CD4-positive, alpha-beta T cell treated with Interleukin-15 for 4 hours (primary cell): ENCODE measurements around the gene ATP2B2.
"Not testable (repeated sequence)": the region's sequence is repeated elsewhere in the genome, so short reads cannot be mapped to it uniquely, and the experiment has no call there.

Experiments
- DNase-seq: peaks from one replicate; pipeline ENCODE4 v3.0.0-alpha.2; 2020; ENCODE audit warnings: low spot score

The ATP2B2 gene

DNA sequence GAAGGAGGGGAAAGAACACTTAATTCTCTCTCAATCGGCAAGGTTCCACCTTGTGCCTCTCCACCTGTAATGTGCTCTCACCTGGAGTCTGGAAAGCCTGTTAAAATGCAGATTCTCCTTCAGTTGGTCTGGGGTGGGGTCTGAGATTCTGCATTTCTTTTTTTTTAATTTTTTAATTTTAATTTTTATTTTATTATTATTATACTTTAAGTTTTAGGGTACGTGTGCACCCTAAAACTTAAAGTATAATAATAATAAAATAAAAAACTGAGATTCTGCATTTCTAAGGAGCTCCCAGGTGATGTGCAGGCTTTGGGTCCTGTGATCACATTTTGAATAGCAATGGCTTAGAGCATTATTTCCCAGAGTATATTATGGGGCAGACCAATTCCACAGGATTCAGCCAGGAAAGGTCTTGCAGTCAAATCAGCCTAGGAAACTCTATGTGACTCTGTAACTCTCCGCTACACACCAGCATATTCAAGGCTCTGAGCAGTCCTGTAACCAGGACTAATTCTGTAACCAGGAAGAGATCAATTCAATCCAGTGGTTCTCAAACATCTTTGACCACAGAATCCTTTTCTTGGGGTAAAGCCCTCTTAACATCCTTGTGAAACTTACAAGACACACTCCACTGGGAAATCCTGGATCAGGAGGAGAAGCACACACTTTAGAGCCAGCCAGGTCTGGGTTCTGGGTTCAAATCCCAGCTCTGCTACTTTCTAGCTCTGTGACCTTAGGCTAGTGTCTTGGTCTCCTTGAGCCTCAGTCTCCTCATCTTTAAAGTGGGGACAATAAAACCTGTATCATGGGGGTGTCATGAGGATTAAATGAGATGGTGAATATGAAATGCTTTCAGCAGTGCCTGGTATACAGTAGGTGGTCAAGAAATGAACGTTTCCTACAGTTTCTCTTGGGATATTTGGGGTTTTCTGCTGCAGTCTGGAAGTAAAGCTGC, 122.2 kb downstream of the ATP2B2 start:
- no peak for DNase-seq

DNA sequence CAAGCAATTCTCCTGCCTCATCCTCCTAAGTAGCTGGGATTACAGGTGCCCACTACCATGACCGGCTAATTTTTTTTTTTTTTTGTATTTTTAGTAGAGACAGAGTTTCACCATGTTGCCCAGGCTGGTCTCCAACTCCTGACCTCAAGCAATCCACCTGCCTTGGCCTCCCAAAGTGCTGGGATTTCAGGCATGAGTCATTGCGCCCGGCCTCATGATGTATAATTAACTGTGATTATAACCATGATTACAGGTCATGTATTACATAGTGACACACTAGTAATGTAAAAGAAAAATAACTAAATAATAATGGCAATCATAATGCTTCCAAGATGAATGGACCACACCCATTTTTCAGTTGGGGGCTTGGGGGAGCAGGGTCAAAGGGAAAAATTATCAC, 122.9 kb downstream of the ATP2B2 start:
- DNase-seq = not testable (repeated sequence)

DNA sequence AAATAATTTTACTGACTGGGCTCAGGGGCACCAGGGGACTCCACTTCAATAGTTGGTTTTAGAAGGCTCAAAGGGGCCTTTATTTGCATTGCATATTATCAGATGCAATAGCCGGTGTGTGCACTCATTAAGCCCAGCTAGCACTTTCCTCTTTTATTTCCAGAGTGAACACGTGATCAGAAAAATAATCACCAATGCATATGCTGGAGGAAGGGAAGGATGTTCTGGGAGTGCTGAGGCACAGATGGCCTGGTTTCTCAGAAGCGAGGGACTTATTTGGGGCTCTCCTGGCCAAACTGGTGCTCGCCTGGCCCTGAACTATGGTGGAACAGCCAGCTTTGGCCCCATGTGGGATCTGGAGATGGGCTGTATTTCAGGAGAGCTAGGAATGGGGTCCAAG, 124.0 kb downstream of the ATP2B2 start:
- DNase-seq = no peak

DNA sequence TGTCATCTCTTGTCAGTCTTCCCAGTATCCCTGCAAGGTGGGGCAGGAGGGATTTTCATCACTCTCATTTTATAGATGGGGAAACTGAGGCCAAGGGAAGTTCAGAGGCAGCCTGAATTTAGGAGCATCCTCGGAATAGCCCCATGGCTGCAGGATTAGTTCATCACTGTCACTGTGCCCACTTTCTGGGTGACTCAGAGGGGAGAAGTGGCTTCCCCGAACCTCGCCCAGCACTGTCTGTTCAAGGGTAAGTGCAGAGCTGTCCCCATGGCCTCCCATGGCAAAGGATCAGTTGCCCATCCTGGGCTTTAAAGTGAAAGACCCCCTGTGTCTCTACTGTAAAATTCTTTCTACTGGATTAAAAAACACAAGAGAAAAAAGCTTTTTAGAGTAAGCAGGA, 124.5 kb downstream of the ATP2B2 start:
- DNase-seq = no peak

DNA sequence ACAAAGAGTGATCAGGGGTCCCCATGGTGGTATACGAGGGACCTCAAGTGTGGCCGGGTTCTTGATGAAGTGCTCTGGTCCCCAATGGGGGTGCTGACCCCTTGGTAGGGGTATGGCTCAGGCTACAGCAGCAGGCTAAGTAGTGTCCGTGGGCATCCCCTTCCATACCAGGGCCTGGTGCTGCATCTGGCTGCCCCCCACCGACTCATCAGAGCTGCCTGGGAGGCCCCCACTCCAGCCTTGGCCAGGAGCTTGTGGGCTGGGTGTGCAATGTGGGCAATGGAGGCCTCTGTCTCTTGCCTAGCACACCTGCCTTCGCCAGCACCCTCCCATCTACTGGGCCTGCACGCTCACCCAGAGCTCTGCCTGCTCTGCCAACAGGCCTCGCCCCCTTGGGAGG, 125.4 kb downstream of the ATP2B2 start:
- DNase-seq = no peak

DNA sequence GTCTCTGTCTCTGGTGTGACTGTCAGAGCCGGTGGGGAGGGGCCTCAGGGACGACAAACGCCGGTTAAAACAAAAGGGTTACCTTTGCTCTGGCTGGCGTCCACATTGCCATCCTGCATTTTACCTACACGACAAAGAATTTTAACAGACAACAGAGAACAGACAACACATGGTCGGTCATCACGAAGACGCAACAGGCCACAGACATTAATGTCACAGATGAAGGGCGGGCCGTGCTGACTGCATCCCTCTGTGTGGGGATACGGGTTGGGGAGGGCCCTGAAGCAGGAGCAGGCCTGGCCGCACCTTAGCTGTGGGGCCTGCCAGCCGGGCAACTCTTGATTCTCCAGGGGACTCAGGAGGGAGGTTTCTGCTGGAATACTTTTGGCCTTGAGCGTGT, 126.2 kb downstream of the ATP2B2 start:
- DNase-seq = no peak

DNA sequence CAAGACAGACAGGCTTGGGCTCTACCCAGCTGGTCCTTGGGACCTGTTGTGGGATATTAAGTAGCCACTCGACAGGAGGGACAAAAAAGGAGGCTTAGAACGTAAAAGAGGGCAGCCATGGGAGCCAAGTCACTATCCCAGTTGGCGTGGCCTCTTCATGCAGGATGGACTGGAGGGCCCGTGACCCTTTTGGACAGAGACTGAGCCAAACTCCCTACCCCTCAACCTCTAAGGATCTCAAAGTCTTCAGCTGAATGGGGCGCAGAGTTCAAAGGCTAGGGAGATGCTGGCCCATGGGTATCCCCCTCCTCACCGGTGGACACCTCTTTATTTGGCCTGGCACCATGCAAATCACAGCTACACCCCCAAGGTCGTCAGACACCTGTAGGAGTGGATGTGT, 126.6 kb downstream of the ATP2B2 start:
- no peak for DNase-seq

DNA sequence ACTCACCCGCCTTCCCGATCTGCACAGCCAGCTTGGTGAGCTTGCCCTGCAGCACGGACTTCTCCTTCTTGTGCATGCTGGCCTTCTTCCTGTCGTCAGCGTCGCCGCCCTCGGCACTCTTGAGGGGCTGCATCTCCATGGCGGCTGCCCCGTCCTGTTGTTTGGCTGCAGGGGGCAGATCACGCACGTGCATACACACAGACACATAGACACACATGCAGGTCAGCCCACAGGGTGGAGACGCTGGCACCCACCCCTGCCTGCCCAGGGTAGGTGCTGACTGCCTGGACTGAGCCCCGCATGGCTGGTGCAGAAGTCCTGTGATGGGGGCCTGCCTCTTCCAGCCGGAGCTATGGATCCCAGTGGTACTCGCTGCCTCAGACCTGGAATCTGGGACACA, 127.1 kb downstream of the ATP2B2 start:
- no peak for DNase-seq

DNA sequence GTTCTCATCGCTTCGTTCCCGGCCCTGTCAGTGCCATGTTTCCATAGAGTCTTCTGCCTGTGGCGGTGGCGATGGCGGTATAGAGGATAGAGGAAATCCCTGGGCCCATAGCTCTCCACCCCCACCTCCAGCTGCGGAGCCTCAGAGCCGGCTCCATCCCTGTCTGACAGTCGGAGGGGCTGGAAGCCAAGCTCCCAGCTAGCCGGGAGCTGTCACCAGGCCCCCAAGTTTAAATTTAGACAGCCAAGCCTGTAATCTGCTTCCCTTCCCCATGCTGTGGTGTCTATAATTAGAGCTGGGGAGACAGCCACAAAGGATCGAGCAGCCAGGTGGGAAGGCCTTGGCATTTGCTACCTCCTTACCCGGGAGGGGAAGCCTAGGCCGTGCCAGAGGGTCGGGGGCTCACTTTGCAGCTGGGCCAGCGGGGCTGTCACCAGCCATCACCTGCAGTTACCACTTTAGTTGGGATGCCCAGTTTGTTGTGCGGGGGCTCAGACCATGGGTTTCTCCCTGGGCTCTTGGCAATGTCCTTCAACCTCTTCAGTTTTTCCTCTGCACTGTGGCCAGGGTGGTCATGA, 128.1 kb downstream of the ATP2B2 start:
- DNase-seq = no peak

DNA sequence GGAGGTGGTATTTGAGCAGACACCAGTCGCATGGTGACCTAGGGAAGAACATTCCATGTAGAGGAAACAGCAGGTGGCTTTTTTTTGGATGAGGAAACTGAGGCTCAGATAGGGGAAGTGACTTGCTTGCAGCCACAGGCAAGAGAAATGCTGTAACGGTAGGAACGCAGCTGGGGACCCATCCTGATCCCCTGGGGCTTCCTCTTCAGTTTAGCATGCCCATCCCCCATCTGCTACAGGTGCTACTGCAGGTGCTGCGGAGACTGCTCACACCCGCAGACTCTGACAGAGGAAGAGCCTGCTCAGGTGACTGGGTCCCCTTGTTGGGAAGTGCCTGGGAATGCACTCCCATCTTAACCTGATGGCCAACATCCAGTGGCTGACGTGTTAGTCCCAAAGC, 129.0 kb downstream of the ATP2B2 start:
- no peak for DNase-seq

DNA sequence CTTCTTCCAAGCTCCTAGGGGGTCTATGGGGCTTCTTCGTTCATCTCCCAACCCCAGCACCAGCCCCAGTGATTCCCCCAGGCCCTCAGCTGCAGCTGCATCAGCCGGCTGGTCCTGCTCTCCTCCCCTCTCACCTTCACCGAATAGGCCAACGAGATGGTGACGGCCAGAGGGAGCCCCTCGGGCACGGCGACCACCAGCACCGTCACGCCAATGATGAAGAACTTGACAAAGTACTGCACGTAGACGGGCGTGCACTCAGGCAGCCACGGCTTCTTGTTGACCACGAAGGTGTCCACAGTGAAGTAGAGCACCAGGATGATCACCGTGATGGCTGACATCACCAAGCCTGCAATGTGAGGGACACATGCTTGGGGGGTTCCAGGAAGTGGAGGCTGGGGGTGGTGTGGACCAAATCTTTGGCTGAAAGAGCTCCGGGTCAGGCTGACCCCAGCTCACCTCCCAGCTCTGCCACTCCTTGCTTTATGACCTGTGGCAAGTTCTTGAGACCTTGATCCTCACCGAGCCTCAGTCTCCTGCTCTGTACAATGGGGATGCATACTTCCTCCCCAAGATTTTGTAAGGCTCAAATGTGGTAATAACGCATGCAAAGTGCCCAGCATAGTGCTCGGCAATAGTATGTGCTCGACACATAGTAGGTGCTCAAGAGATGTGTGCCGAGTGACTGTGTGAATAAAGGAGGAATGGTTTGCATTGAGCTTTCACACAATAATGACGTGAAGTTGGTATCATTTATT, 129.9 kb downstream of the ATP2B2 start:
- DNase-seq = no peak

DNA sequence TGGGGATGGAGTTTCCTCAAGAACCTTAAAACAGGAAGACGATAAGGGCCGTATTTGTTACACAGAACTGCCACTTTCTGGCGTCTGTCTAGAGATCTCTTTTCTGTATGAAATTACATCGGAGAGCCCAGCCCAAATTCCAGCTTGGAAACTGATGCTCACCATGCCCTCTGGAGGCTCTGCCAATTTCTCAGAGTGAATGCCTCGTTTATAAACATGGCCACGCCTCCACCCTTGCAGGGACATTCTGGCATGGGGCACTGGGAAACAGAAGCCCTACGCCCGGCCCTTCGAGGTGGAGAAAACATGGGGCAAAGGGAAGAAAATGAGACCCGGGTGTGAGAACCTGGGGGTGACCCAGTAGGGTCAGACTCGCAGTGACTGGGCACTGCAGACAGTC, 131.1 kb downstream of the ATP2B2 start:
- DNase-seq = no peak

DNA sequence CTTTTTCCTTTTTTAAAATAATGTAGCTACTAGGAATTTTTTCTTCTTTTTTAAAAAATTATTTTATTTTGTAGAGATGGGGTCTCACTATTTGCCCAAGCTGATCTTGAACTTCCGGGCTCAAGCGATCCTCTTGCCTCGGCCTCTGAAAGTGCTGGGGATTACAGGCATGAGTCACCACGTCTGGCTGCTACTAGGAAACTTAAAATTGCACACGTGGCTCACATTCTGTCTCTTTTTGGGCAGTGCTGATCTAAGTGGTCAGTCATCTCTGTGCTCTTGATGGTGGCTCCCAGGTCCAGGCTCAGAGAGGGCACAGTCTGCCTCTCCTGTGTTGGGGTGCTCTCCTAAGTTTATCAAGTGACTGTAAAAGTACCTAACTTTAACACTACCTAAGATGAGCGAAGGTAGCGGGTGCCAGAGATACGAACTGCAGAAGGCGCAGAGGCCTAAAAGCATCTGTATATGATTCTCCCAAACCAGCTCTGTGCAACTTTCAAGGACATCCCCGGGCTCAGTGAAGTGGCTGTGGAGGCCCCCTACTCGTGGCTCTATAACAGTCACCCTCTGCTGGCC, 131.6 kb downstream of the ATP2B2 start:
- no peak for DNase-seq

DNA sequence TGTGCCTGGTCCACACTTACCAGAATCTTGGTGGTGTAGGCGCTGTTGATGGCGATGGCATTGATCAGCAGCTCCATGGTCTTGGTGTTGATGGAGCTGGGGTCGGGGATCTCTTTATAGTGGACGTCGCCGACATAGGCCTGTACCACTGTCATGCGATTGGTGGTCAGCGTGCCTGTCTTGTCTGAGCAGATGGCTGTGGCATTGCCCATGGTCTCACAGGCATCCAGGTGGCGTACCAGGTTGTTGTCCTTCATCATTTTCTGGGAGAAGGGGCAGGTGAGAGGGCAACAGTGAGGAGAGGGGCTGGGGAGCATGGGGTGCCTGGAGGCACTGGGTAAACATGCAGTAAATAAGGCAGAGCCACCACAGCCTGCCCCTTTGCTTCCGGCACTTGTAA, 133.6 kb downstream of the ATP2B2 start:
- no peak for DNase-seq

DNA sequence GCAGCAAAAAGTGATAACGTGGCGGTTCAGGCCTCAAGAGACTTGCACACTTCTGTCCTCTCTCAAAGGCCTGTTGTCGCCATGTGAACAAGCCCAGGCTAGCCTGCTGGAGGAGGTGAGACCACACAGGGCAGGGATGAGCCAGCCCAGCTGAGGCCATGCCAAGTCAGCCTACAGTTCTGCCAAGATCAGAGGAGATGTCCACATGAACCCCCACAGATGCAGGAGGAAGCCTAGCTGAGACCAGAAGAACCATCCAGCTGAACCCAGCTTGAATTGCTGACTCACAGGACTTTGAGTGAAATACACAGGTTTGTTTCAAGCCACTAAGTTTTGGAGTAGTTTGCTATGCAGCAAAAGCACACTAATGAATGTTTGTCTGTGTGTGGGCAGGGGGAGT, 134.2 kb downstream of the ATP2B2 start:
- no peak for DNase-seq

DNA sequence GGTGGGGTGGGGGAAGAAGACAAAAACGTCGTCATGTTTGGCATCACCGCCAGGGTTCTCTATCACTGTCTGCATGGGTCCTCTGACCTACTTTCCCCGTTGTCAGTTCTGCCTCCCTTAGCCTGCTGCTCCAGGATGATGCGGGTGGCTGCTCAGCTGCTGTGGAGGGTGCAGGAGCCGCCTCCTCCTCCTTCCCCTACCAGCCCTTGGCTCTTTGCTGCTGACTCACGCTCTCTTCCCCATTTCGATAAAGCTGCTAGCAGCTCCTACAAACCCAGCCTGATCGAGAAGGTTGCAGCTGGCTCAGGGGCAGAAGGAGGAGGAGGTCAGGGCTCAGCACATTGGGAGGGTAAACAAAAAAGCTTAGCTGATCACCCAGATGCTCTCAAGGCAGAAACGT, 135.0 kb downstream of the ATP2B2 start:
- no peak for DNase-seq

DNA sequence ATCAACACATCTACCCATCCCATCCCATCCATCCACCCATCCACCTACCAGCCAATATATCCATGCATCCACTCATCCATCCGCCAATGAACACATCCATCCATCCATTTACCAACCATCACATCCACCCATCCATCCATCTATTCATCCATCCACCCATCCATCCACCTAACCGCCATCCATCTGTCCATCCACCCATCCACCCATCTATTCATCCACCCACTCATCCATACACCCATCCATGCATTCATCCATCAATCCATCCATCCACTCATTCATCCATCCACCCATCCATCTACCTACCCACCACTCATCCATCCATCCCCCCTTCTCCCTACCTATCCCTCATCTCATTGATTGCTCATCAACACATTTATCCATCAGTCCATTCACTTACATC, 136.9 kb downstream of the ATP2B2 start:
- DNase-seq = no peak

DNA sequence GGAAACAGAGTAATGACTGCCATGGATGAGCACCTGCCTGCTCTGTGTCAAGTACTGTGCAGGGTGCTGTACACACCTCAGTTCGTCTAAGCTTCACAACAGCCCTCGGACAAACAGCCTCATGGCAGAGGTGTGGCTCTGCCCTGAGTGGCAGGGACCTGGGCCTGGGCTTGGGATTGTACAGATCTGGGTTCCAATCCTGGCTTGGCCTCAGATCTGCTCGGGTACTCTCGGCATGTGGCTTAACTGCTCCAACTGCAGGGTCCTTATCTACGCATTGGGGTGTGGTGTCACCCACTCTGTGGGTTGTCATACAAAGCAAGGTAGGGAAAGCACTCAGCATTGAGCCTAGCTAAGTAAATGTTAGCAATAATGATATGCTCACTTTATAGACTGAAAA, 137.9 kb downstream of the ATP2B2 start:
- no peak for DNase-seq

DNA sequence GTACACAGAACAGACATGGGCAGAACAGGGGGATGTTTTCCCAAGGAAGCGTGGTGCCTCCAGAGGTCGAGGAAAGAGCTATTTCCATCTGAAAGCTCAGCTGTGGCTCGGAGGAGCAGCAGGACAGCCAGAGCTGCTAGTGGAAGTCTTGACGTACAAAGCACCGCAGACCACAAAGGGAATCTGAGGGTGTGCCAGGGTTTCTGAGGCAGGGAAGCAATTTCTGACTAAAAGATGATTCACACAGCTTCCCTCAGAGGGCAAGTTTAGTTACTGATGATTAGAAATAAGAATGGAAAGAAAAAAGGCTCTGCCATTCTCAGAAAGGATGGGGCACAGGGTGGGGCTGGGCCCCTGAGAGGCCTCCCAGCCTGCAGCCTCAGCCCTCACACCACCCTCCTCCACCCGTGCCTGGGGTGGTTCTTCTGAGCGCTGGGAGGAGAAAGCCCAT, 138.7 kb downstream of the ATP2B2 start:
- DNase-seq = peak; percentile 6

DNA sequence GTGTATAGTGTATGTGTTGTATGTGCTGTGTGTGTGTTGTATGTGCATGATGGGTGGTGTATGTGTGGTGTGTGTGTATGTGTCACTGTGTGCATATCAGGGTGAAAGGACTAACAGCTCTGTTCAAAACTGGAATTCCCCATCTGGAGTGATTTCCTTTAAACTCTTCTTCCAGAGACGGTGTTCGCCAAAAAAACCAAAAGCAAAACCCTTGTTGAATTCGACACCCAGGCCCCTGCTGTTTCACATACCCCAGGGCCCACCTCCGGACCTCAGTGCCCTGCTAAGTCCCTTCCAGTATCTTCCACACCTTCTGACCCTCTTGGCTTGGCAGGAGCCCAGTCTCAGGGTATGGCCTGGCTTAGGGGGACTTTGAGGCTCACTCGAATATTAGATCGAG, 139.6 kb downstream of the ATP2B2 start:
- no peak for DNase-seq

DNA sequence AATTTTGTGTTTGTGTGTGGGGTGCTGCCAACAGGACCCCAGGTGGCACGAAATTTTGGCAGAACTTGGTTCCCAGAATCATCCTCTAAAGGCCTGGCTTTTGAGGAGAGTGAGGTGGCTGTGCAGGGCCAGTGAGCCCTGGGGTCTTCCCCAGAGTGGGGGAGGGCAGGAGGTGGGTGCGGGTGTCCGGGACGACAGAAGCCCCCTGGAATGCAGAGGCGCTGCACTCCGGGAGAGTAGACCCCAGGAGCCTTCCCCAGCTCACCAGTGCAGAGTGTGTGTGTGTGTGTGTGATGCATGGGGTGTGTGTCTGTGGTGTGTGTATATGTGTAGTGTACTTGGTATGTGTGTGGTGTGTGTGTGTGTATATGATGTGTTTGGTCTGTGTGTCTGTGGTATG, 140.1 kb downstream of the ATP2B2 start:
- DNase-seq = no peak

DNA sequence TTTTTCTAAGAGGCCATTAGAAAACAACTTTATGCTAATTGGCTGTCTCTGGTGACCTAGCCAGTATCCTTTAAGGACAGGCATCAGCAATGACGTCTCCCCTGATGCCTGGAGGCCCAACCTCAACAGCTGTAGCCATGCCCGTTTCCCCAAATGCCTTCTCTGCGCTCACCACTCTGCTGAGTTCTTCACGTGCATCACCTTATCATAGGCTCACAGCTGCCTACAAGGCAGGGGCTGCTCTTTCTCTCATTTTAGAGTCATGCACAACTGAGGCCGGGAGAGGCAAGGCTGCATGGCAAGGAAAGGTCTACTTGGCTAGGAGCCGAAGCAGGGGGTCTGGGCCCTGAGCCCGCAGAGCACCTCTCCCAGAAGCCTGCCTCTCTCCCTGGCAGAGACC, 140.6 kb downstream of the ATP2B2 start:
- DNase-seq = no peak

DNA sequence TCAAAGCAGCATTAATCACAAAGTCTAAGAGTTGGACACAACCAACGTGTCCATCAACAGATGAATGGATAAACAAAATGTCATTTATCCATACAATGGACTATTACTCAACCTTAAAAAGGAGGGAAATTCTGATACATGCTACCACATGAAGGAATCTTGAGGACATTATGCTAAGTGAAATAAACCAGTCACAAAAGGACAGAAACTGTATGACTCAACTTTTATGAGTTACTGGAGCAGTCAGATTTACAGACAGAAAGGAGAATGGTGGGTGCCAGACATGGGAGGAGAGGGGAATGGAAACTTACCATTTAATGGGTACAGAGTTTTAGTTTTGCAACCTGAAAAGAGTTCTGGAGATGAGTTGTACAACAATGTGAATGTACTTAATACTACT, 141.5 kb downstream of the ATP2B2 start:
- DNase-seq = no peak
